ENCODE data around the gene AKT2. TPM values are rescaled to one million over a fixed set of nuclear protein-coding genes. Genes with fewer than 3 reads are reported as not detected.

AKT2 gene
- total RNA-seq, 1 donor from 2014 or later, result 54.8 TPM

DNA sequence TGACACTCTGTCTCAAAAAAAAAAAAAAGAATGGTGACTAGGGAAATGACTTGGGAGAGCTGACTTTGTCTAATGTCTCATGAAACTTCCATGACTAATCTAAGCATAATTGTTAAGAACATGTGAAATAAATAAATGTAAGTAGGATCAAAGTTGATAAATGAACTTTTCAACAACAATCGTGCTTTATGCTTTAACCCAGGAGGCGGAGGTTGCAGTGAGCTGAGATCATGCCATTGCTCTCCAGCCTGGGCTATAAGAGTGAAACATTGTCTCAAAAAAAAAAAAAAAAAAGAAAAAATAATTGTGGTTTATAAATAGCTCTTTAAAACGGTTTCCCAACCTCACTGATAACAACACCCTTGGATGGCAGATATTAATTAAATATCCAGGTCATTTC lies 12.9 kb upstream of the AKT2 start:
- Histone ChIP-seq H3K27me3 (ENCODE audit: control insufficient read depth, insufficient read depth, low read length) (no peaks in the 10 kb centered on the region), H3K36me3 (ENCODE audit: control insufficient read depth, insufficient read depth, low read length) (no peaks in the 10 kb centered on the region), H3K4me3 (ENCODE audit: low read depth, low read length) (no peak overlapping the region)
- TF ChIP-seq, protein P1, sequence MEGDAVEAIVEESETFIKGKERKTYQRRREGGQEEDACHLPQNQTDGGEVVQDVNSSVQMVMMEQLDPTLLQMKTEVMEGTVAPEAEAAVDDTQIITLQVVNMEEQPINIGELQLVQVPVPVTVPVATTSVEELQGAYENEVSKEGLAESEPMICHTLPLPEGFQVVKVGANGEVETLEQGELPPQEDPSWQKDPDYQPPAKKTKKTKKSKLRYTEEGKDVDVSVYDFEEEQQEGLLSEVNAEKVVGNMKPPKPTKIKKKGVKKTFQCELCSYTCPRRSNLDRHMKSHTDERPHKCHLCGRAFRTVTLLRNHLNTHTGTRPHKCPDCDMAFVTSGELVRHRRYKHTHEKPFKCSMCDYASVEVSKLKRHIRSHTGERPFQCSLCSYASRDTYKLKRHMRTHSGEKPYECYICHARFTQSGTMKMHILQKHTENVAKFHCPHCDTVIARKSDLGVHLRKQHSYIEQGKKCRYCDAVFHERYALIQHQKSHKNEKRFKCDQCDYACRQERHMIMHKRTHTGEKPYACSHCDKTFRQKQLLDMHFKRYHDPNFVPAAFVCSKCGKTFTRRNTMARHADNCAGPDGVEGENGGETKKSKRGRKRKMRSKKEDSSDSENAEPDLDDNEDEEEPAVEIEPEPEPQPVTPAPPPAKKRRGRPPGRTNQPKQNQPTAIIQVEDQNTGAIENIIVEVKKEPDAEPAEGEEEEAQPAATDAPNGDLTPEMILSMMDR (IDR thresholded peaks at IDR 0.05; ENCODE audit: insufficient read depth, low read length, severe bottlenecking), result no peak
- no peak for DNase-seq (ENCODE audit: low read depth)
- FAIRE-seq, result no peak

DNA sequence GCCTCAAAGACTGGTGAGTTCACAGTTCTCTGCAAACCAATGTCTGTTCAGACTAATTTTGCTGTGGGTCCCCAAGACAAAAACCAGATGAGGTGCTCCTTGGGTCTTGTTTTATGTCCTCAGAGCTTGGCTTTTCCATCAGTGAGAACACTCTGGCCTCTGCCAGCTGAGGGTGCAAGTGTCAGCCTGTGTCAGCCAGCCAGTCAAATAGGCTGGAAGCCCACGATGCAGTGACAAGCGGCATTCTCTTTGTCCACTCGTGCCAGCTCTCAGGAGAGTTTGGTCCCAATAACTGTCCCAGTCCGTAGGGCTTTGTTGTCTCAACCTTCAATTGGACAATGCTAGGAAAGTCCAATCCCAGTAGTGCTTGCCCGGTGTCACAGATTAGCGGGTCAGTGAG lies 9.4 kb upstream of the AKT2 start:
- H3K36me3 ChIP-seq (ENCODE audit: control insufficient read depth, insufficient read depth, low read length), result no peaks in the 10 kb centered on the region
- no peak for FAIRE-seq
- DNase-seq (ENCODE audit: low read depth), result no peak

DNA sequence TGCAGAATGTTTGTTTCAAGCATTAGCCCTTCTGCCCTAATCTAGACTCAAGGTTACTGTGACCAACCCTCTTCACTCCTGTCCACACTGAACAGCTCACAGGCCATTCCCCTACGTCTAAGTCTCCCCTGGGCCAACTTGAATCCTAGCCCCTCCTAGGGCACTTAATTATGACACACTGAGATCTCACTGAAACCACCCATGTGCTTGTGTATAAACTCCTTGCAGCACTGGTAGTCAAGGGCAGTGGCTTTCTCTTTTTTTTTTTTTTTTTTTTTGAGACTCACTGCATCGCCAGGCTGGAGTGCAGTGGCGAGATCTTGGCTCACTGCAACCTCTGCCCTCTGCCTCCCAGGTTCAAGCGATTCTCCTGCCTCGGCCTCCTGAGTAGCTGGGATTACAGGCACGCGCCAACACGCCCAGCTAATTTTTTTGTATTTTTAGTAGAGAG lies 1.9 kb upstream of the AKT2 start:
- no peak overlapping the region for H3K4me3 ChIP-seq (ENCODE audit: low read depth, low read length)
- no peaks in the 10 kb centered on the region for H3K27me3 ChIP-seq (ENCODE audit: control insufficient read depth, insufficient read depth, low read length)
- peaks cover 3% of the 10 kb centered on the region for H3K36me3 ChIP-seq (ENCODE audit: control insufficient read depth, insufficient read depth, low read length)
- DNase-seq (ENCODE audit: low read depth), result no peak
- TF ChIP-seq, protein P1 (IDR thresholded peaks at IDR 0.05; ENCODE audit: insufficient read depth, low read length, severe bottlenecking), result no peak
- no peak for FAIRE-seq

More for the DNA sequence above, 9.4 kb upstream of the AKT2 start:
- Histone ChIP-seq H3K4me3 (ENCODE audit: low read depth, low read length) (no peak overlapping the region), H3K27me3 (ENCODE audit: control insufficient read depth, insufficient read depth, low read length) (no peaks in the 10 kb centered on the region)
- TF ChIP-seq, protein P1 (IDR thresholded peaks at IDR 0.05; ENCODE audit: insufficient read depth, low read length, severe bottlenecking), result no peak

DNA sequence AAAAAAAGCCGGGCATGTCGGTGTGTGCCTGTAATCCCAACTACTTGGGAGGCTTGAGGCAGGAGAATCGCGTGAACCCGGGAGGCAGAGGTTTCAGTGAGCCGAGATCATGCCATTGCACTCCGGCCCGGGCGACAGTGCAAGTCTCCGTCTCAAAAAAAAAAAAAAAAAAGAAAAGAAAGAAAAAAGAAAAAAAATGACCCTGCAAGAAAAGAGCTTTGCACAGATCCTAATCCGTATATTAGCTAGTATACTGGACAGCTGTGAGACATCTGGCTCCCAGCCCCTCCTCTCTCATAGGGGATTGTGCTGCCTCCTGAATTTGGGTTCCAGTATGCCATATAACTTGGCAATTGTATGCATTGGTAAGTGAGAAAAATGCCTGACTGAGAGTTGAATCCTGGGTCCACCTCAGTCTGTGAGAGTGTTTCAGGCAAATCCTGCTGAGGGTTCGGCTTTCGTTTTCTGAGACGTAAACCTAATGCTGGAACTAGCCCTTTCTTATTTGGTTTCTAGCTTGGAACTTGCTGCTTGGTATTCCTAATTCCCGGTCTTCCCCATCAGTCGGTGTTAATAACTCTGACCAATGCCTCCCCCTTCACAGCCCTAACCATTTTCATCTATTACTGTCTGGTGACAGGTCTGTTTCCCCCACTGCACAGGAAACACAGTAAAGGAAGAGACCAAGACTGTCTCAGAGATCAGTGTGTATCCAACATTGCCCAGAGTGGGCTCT lies 1.3 kb upstream of the AKT2 start:
- peaks cover 3% of the 10 kb centered on the region for H3K36me3 ChIP-seq (ENCODE audit: control insufficient read depth, insufficient read depth, low read length)
- no peak for DNase-seq (ENCODE audit: low read depth)
- TF ChIP-seq, protein P1 (IDR thresholded peaks at IDR 0.05; ENCODE audit: insufficient read depth, low read length, severe bottlenecking), result no peak
- FAIRE-seq, result no peak
- no peak overlapping the region for H3K4me3 ChIP-seq (ENCODE audit: low read depth, low read length)
- no peaks in the 10 kb centered on the region for H3K27me3 ChIP-seq (ENCODE audit: control insufficient read depth, insufficient read depth, low read length)

DNA sequence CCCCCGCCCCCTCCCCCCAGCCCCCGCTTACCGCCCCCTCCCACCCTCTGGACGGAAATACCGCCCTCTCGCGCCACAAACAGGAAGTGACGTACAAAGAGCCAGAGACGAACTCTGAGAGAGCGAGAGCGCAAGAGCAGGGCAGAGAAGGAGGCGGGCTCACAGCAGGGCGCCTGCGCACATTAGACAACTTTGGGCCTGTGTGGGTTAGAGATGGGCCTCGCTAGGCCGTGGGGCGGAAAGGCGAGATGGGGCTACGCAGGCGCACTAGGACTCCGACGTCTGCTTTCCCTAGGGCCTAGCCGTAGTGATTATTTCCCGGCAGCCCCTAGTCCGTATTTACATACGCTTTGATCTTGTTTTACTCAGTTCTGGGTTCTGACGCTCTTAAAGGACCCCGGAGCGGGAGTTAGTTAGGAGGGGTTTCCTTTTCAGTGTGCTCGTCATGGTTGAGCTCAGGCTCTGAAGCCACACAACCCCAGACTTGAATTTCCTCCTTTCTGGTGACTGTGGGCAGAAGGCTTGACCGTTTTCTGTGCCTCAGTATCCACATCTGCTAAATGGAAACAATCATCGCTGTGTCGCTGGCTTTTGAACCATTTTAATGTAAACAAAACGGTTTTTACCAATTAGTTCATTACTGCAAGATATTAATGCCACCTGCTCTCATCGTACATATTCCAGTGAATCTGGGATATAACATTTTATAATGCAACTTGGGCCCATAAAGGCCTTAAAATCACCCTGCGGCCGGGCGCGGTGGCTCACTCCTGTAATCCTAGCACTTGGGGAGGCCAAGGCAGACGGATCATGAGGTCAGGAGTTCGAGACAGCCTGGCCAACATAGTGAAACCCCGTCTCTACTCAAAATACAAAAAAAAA lies 449 bp upstream of the AKT2 start:
- TF ChIP-seq, protein P1 (IDR thresholded peaks at IDR 0.05; ENCODE audit: insufficient read depth, low read length, severe bottlenecking), result no peak
- FAIRE-seq, result peak; percentile 52
- Histone ChIP-seq H3K4me3 (ENCODE audit: low read depth, low read length) (peak overlapping the region; percentile 80), H3K27me3 (ENCODE audit: control insufficient read depth, insufficient read depth, low read length) (no peaks in the 10 kb centered on the region), H3K36me3 (ENCODE audit: control insufficient read depth, insufficient read depth, low read length) (peaks cover 3% of the 10 kb centered on the region)
- DNase-seq (ENCODE audit: low read depth), result peak; percentile 98

Measured in bronchial epithelial cell (primary cell).